IPS DF 6.9 (cell line): Measurements from ENCODE around the gene TIGD2.

Source experiments
- DNase-seq: peaks from one replicate; pipeline ENCODE4 v3.0.0-alpha.2; 2013; ENCODE audit warnings: low read depth, low spot score
- H3K27ac ChIP-seq: one replicate; pipeline ENCODE4 v1.5.1; 2013; ENCODE audit warnings: low read length, control low read depth
- H3K27me3 ChIP-seq: 2 replicates; pipeline ENCODE4 v1.6.1; 2013; ENCODE audit warnings: mild to moderate bottlenecking, low read length; ENCODE audit not compliant: control insufficient read depth, insufficient read depth
- H3K36me3 ChIP-seq: 2 replicates; pipeline ENCODE4 v1.6.1; 2013; ENCODE audit warnings: low read length; ENCODE audit not compliant: control insufficient read depth, insufficient read depth
- H3K4me1 ChIP-seq: 2 replicates; pipeline ENCODE4 v1.6.1; 2013; ENCODE audit warnings: low read length; ENCODE audit not compliant: control insufficient read depth, insufficient read depth
- H3K4me3 ChIP-seq: 2 replicates; pipeline ENCODE4 v1.5.1; 2013; ENCODE audit warnings: mild to moderate bottlenecking, low read length
- H3K9me3 ChIP-seq: 2 replicates; pipeline ENCODE4 v1.6.1; 2013; ENCODE audit warnings: low read length, inconsistent platforms; ENCODE audit not compliant: control insufficient read depth, insufficient read depth
- WGBS: extraction: QIAGEN DNeasy Blood & Tissue Kit; methylation state at CpG from one replicate; pipeline ENCODE4 v1.1.7; 2013; ENCODE audit warnings: mixed read lengths, missing lambda C conversion rate; ENCODE audit not compliant: insufficient read length, insufficient coverage; 5-methylcytosine and 5-hydroxymethylcytosine counted together

TIGD2 gene

GRCh38 chr4:89110986-89111832 lies at the start of gene TIGD2:
TSS of gene TIGD2 (plus strand) at chr4:89111533. CDS start at chr4:89112975, 1,442 bp downstream.
- WGBS = no CpG with 5 or more reads among the region's 101 CpGs
- DNase-seq = peak; percentile 47
- no peak within 1 kb of the TSS for H3K27ac ChIP-seq
- no peaks in the 10 kb centered on the region for H3K36me3 ChIP-seq
- peak within 1 kb of the TSS; percentile 75; the same call in 1 of the 2 replicates for H3K4me3 ChIP-seq
- no peaks in the 10 kb centered on the region for H3K9me3 ChIP-seq
- peaks cover 7% of the 10 kb centered on the region; the same call in 1 of the 2 replicates for H3K27me3 ChIP-seq
- peaks cover 5% of the 10 kb centered on the region; the same call in 1 of the 2 replicates for H3K4me1 ChIP-seq

GRCh38 chr4:89064848-89065247 lies 46.5 kb upstream of the TIGD2 start:
- no CpG with 5 or more reads among the region's 3 CpGs for WGBS
- no peak for DNase-seq

GRCh38 chr4:89067417-89067816 lies 43.9 kb upstream of the TIGD2 start:
- no peak overlapping the region for H3K4me3 ChIP-seq
- no peaks in the 10 kb centered on the region for H3K4me1 ChIP-seq
- no peaks in the 10 kb centered on the region for H3K9me3 ChIP-seq
- no peaks in the 10 kb centered on the region for H3K27me3 ChIP-seq
- no peak for DNase-seq
- no peak overlapping the region for H3K27ac ChIP-seq
- no peaks in the 10 kb centered on the region for H3K36me3 ChIP-seq

More at GRCh38 chr4:89064848-89065247, 46.5 kb upstream of the TIGD2 start:
- Histone ChIP-seq H3K36me3 (no peaks in the 10 kb centered on the region), H3K4me3 (no peak overlapping the region), H3K9me3 (no peaks in the 10 kb centered on the region), H3K27ac (no peak overlapping the region), H3K4me1 (no peaks in the 10 kb centered on the region), H3K27me3 (no peaks in the 10 kb centered on the region)

- Histone ChIP-seq H3K27ac (no peak overlapping the region), H3K36me3 (no peaks in the 10 kb centered on the region), H3K9me3 (no peaks in the 10 kb centered on the region), H3K4me1 (no peaks in the 10 kb centered on the region), H3K27me3 (no peaks in the 10 kb centered on the region), H3K4me3 (no peak overlapping the region)
- DNase-seq = no peak
- no CpG with 5 or more reads among the region's 2 CpGs for WGBS
Measured at GRCh38 chr4:89069481-89069880, 41.9 kb upstream of the TIGD2 start.

GRCh38 chr4:89070041-89070440 lies 41.3 kb upstream of the TIGD2 start:
- Histone ChIP-seq H3K4me3 (no peak overlapping the region), H3K27ac (no peak overlapping the region), H3K27me3 (no peaks in the 10 kb centered on the region), H3K9me3 (no peaks in the 10 kb centered on the region), H3K4me1 (no peaks in the 10 kb centered on the region), H3K36me3 (no peaks in the 10 kb centered on the region)
- no CpG with 5 or more reads among the region's 2 CpGs for WGBS
- DNase-seq = no peak

GRCh38 chr4:89071311-89071710 lies 40.0 kb upstream of the TIGD2 start:
- Histone ChIP-seq H3K36me3 (no peaks in the 10 kb centered on the region), H3K4me1 (no peaks in the 10 kb centered on the region), H3K4me3 (no peak overlapping the region), H3K27me3 (no peaks in the 10 kb centered on the region), H3K9me3 (no peaks in the 10 kb centered on the region), H3K27ac (no peak overlapping the region)
- DNase-seq = no peak
- WGBS = no CpG with 5 or more reads among the region's 3 CpGs

GRCh38 chr4:89072921-89073320 lies 38.4 kb upstream of the TIGD2 start:
- Histone ChIP-seq H3K27me3 (no peaks in the 10 kb centered on the region), H3K4me3 (no peak overlapping the region), H3K36me3 (no peaks in the 10 kb centered on the region), H3K9me3 (no peaks in the 10 kb centered on the region), H3K4me1 (no peaks in the 10 kb centered on the region), H3K27ac (no peak overlapping the region)
- WGBS = no CpG with 5 or more reads among the region's 1 CpG
- DNase-seq = no peak

- H3K27me3 ChIP-seq = no peaks in the 10 kb centered on the region
- no peaks in the 10 kb centered on the region for H3K9me3 ChIP-seq
- H3K4me1 ChIP-seq = no peaks in the 10 kb centered on the region
- DNase-seq = no peak
- H3K27ac ChIP-seq = no peak overlapping the region
- no peak overlapping the region for H3K4me3 ChIP-seq
- H3K36me3 ChIP-seq = no peaks in the 10 kb centered on the region
Measured at GRCh38 chr4:89077761-89078160, 33.6 kb upstream of the TIGD2 start.

- H3K4me1 ChIP-seq = no peaks in the 10 kb centered on the region
- H3K36me3 ChIP-seq = no peaks in the 10 kb centered on the region
- H3K27ac ChIP-seq = no peak overlapping the region
- no CpG with 5 or more reads among the region's 1 CpG for WGBS
- H3K27me3 ChIP-seq = no peaks in the 10 kb centered on the region
- H3K9me3 ChIP-seq = no peaks in the 10 kb centered on the region
- DNase-seq = no peak
- H3K4me3 ChIP-seq = no peak overlapping the region
Measured at GRCh38 chr4:89078300-89078699, 33.0 kb upstream of the TIGD2 start.

GRCh38 chr4:89099034-89099433 lies 12.3 kb upstream of the TIGD2 start:
- no peak overlapping the region for H3K4me3 ChIP-seq
- no peaks in the 10 kb centered on the region for H3K27me3 ChIP-seq
- H3K9me3 ChIP-seq = no peaks in the 10 kb centered on the region
- H3K4me1 ChIP-seq = no peaks in the 10 kb centered on the region
- no peak for DNase-seq
- H3K27ac ChIP-seq = no peak overlapping the region
- H3K36me3 ChIP-seq = no peaks in the 10 kb centered on the region
- WGBS = no CpG with 5 or more reads among the region's 2 CpGs

GRCh38 chr4:89099471-89099870 lies 11.9 kb upstream of the TIGD2 start:
- no CpG with 5 or more reads among the region's 1 CpG for WGBS
- Histone ChIP-seq H3K36me3 (no peaks in the 10 kb centered on the region), H3K27ac (no peak overlapping the region), H3K4me3 (no peak overlapping the region), H3K4me1 (no peaks in the 10 kb centered on the region), H3K9me3 (no peaks in the 10 kb centered on the region), H3K27me3 (no peaks in the 10 kb centered on the region)
- no peak for DNase-seq
